Panc1 (cell line): Measurements from ENCODE around the gene DNPH1. TPM values are rescaled to one million over a fixed set of nuclear protein-coding genes. Genes with fewer than 3 reads are reported as not detected.

ENCODE experiments used
- total RNA-seq: library from RNA; stranded (reverse); gene quantifications from one replicate; pipeline ENCODE4 v1.2.1, GENCODE V29; 2021; ENCODE audit not compliant: unreplicated experiment

The DNPH1 gene
- total RNA-seq, 1 experiment from 2014 or later, result 67.3 TPM

Other genes with a start within 250 kb of the DNPH1 start
- 63.6 TPM for gene PPP2R5D, start 244.9 kb downstream of the DNPH1 start, total RNA-seq
- 111 TPM for gene MEA1, start 215.5 kb downstream of the DNPH1 start, total RNA-seq
- 60.9 TPM for gene KLHDC3, start 215.2 kb downstream of the DNPH1 start, total RNA-seq
- gene RRP36, start 207.9 kb downstream of the DNPH1 start, total RNA-seq, result 106 TPM
- 32.1 TPM for gene CUL7, start 175.6 kb downstream of the DNPH1 start, total RNA-seq
- gene MRPL2, start 170.0 kb downstream of the DNPH1 start, total RNA-seq, result 65.6 TPM
- 22.6 TPM for gene KLC4, start 169.8 kb downstream of the DNPH1 start, total RNA-seq
- gene PTK7, start 153.2 kb downstream of the DNPH1 start, total RNA-seq, result 240 TPM
- 48.9 TPM for gene SRF, start 58.2 kb downstream of the DNPH1 start, total RNA-seq
- 54.3 TPM for gene CUL9, start 47.3 kb downstream of the DNPH1 start, total RNA-seq
- gene TTBK1, start 14.0 kb upstream of the DNPH1 start, total RNA-seq, result 0.10 TPM
- gene SLC22A7, start 68.8 kb upstream of the DNPH1 start, total RNA-seq, result not detected
- 0.64 TPM for gene CRIP3, start 79.3 kb upstream of the DNPH1 start, total RNA-seq
- gene ZNF318, start 140.2 kb upstream of the DNPH1 start, total RNA-seq, result 28.0 TPM
- gene ABCC10, start 198.1 kb upstream of the DNPH1 start, total RNA-seq, result 52.7 TPM
- 19.1 TPM for gene DLK2, start 226.1 kb upstream of the DNPH1 start, total RNA-seq
- 42.7 TPM for gene TJAP1, start 248.1 kb upstream of the DNPH1 start, total RNA-seq